ENCODE measurements around the gene OCEL1.

The OCEL1 gene

DNA sequence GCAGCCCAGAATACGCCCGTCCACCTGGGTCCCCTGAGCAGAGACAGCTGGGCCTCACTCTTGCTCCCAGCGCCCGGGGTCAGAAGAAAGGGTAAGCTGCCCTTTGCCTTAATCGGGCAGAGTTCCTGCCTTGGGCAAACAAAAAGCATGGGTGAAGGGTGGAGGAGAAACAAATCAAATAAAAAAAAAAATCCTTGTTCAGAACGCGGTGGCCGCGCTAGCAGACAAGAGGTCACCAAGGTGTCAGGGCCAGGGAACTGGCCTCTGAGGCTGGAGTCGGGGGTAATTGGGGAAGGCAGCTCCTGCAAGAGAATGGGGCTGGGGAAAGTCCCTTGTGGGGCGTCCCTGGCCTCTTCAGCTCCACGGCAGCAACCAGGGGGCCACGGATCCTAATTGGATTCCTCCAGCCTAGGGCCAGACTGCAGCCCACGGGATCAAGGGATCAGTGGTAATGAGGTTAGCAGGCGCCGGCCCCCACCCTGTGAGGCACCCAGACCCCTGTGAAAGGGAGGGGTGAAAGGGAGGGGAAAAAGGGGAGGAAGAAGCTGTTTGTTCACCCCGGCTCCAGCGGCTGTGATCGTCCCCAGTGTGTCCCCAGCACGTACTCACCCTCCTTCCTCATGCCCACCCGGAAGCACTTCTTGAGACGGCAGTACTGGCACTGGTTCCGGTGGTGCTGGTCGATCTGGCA, 14.2 kb downstream of the OCEL1 start:
- no peak for DNase-seq (ENCODE audit: low read depth)

DNA sequence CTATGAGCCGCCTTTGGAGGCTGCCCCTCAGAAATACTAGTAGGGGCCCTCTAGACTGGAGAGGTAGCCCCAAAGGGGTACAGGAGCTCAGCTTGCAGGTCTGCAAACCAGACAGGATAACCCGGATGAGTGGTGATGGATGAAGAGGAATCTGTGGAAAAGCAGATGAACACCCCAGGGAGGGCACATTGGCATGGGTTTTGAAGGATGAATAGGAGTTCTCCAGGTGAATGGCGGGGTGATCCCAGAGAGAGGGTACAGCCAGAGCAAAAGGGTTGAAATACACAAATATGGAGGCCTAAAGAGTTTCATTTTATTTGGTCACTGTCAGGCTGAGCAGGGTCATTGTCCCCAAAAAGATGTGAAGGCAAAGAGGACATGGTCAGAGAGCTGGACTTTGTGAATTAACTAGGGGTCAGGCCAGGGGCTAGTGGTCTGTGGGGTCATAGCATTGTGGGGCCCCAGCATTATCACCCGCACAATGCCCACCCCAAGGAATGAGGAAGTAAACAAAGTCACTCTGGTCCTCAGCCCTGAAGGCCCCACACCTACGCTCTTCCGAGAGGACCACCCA, 14.9 kb downstream of the OCEL1 start:
- DNase-seq (ENCODE audit: low read depth): no peak

DNA sequence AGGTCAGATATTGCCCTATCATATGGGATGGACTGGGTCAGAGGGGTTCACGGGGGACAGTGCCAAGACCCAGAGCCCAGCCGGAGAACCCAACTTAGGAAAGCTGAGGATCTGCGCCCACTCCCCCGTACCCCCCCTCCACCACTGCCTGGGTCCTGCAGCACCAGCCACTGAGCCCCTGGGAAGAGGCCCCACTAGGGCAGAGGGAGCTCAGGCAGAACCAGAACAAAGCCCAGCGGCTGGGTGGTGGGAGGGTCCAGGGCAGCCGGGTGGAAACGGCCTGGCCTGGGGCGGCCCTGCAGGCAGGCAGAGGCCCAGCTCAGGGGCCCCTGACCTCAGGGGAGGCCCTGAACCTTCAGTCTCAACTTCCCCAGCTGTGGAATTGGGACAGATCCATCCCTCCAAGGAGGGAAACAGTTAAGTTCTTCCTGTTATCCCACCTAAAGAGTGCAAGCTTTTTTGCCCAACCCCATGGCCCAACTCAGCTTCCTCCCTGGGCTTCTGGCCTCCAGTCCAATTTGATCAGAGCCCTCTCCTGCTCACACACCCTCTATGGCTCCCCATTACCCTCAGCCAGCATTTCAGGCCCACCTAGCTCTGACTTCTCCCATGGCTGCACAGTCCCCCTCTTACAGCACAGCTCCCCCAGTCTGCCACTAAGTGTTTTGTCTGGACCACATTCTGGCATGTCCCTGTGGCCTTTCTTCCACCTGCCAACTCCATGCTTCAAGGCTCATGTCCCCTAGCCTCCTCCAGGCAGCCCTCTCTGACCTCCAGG, 16.6 kb downstream of the OCEL1 start:
- no peak for DNase-seq (ENCODE audit: low read depth)

DNA sequence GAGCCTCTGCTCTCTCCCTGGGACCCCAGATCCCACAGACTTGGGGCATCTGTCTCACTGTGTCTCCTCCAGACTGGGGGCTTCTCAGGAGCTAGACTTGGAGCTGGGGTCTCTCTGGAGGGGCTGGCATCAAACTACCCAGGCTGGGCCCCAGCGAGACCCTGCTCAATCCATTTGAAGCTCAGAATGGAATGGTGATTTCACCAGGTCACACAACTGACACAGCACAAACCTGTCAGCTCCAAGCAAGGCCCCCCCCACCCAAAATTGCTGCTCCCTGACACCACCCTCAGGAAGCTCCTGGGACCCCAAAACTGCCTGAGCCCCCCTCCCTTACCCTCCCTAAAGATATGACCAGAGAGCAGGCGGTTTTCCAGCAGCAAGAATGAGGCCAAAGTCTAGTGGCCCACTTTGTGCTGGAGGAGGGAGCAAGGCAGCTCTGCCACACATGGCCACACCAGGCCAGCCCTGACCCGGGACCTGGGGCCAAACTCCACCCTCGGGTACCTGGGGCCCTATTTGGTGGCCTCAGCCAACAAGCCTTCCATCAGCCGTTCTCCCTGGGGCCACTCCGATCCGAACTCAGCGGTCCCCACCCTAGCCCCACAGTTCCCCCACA, 17.3 kb downstream of the OCEL1 start:
- DNase-seq (ENCODE audit: low read depth): no peak

DNA sequence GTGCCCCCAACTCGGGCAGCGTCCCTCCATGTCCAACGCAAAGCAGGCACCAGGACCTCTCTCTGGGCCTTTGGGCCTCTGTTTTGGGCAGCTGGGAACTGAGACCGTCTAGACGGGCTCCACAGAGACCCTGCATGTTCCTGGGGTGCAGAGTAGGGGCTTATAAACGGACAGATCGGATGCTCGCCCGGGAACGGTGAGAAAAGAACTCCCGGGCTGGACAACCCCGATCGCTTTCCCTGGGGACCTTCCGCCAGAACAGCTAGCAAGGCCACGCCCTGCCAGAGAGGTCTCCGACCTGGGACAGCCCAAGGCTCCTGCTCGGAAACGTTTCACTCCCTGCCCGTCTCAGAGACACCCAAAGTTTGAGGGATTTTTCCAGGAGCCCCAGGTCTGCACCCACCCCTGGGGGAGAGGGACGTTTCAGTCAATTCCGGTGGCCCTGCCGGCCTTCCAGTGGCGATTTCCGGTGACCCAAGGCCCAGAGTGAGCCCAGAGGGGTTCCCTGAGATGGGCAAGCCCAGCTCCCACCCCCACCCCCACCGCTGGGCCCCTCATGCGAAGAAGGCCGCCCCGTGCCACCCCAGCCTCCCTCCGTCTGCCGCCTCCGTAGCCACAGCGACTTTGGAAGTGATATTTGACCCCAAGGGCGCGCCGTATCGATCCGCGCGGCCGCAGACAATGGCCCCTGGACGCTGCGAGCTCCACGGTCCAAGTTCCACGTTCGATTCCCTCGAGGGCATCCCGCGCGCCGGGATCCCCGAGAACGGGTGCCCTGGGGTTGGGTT, 18.0 kb downstream of the OCEL1 start:
- DNase-seq (ENCODE audit: low read depth): no peak

DNA sequence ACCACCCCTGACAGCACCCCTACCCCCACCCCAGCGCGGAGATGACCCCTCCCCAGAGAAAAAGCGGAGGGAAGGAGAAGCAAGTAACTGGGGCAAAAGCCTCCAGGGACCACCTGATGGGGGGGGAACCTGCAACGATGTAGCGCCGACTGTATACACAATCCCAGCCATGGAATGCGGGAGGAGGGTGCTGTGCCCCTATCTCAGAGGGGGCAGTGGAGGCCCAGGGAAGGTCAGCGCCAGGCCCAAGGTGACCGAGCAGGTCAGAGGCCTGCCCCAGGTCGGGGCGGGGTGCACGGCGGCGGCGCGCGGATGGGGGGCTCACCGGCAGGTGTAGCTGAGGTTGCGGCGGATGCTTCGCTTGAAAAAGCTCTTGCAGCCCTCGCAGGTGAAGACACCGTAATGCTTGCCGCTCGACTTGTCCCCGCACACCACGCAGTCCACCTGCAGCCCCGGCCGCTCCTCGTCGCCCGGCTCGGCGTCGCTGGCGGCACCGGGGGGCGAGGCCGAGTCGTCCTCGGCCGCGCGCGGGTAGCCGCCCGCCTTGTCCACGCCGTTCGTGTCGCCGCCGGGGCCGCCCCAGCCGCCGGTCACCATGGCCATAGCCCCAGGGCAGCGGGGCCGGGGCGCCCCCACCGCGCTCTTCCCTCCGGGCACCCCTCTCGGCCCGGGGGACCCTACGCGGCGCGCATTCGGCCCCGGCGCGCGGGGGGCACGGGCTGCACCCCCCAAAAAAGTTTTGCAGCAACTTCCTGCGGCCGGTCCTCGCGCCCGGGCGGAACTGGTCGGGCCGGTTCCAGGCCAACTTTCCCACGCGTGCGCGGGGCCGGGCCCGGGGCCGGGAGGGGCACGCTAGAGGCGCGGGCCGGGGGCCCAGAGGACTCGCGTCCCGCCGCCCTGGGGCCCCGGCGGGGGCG, 18.9 kb downstream of the OCEL1 start:
- DNase-seq (ENCODE audit: low read depth): no peak

DNA sequence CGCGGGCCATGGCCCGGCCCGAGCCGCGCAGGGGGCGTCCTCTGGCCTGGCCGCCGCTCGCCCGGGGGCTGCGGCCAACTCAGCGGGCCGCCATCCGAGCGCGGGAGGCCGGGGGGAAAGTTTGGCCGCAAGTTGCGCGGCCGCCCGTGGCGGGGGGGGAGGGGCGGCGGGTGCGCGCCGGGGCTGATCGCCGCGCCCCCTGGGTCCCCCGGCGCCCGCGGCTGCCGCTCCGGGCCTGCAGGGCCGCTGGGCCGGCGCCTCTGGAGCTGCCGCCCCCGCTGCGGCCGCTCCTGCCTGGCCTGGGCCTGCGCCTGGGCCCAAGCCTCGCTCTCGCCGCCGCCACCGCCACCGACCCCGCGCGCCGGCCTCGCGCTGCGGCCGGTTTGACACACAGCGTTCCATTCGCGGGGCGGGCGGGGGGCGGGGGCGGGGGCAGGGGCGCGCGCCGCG, 19.5 kb downstream of the OCEL1 start, which contains the start of gene NR2F6:
Gene NR2F6 (minus strand): TSS at position 385 of the 450 bp plus-strand sequence. CDS start 699 bp downstream, outside the sequence.
- no peak for DNase-seq (ENCODE audit: low read depth)

DNA sequence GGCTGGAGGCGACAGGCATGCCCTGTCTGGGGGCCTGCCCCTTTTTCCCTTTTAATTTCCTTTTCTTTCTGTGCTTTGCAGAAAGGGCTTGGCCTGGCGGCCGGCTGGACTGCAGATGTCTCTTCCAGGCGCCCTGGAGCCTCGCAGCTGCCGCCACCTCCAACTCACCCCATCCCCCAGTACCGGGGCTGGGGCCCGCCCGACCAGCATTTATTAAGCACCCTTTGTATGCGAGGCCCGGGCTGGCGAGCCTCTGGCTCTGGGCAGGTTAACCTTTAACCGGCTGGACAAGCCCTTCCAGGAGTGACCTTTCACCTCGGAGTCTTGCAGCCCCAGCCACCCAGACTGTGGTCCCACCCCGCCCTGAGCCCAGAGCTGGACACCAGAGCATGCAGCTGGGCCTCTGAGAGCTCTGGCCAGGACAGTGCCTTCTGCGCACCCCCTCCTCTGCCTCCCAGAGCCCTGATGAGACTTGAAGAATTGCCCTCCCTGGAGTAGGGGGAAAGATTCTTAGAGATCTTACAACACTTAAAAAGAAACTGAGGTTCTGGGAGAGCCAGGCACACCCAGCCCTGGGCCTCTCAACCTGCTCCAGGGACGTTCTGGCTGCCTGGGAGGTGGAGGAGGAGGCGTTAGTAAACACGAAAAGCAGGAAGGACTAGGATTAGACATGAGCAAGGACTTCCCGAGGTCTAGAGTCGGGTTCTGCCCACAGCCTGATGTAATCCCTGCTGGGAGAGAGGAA, 20.8 kb downstream of the OCEL1 start:
- DNase-seq (ENCODE audit: low read depth): no peak

DNA sequence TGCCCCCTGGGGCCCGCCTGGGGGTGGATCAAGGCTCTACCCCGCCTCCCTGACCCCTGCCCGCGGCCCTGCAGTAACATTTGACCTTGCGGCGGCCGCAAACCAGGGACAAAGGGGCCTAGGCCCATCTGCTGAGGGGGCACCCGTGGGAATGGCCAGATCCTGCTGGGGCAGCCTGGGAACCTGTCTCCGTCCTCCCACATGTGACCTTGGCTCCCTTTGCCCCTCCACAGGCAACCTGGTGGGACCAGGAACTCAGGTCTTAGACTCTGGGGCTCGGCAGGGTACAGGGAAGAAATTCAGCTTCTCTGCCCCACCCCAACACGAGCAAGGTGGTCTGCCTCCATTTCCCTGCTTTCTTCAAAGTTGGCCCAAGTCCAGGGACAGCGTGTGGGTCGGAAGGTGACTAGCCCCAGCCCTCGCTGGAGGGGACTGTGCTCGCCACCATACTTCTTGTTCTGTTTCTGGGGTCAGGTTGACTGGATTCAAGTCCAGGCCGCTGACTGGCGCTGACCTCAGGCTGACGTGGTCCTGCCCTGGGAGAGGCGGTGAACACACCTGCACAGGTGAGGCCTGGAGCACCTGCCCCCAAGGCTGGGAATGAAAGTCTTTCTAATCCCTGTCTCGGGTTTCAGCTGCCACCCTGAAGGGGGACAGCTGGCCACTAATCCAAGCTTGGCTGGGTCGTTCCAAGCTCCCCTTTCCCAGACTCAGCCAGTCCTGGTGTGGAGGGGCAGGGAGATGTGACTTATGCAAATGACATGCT, 22.2 kb downstream of the OCEL1 start:
- no peak for DNase-seq (ENCODE audit: low read depth)

DNA sequence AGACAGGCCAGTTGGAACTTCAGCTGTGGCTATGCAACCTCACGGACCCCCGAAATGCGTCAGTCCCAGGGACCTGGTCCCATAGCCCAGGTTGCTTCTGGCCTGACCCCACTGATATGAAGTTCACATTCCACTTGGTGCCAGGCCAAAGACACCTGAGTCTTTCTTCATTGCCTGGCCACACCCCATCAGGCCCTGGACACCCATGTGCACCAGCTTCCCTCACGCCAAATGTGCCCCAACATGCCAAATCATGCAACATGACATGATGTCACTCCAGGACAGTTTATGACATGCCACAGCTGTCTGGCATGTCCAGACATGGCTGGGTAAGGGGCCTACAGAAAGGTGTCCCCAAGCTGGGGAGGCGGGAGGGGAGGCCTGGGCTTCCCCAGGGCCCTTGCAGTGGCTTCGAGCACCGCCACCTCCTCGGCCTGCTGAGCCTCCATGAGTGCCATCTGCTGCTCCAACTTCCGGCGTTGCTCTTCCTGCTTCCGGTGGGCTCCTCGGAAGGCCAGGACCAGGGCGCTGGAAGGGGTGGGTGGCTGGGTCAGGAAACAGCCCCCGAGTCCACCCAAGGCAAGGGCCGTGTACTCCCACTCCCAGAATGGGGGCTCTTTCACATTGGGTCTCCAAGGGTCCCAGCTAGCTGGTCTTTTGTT, 24.0 kb downstream of the OCEL1 start:
- no peak for DNase-seq (ENCODE audit: low read depth)

DNA sequence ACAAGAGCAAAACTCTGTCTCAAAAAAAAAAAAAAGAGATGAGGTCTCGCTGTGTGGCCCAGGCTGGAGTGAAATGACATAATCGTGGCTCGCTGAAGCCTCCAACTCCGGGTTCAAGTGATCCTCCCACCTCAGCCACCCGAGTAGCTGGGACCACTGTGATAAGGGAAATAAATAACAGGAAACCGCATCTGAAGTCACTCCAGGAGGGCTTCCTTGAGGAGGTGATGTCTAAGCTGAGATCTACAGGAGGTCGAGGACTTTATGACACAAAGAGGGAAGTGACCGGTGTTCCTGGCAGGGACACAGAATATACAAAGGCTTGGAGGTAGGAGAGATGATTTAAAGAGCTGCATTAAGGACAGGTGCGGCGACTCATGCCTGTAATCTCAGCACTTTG, 28.6 kb downstream of the OCEL1 start:
- DNase-seq (ENCODE audit: low read depth): no peak

DNA sequence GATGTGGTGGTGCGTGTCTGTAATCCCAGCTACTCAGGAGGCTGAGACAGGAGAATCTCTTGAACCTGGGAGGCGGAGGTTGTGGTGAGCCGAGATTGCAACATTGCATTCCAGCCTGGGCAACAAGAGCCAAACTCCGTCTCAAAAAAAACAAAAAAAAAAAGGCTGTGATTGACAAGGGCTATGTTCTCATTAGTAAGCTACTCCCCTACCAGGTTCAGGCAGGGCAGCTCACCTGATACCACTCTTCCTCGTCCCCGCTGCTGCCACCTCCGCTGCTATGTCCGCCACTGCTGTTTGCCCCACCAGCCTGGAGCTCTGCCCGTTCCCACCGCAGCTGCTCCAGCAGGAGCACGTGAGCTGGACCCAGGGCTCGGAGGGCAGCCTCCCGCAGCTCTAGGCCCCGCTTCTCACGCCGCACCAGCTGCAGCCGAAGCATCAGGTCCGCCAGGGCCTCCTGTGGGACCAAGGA, 29.2 kb downstream of the OCEL1 start:
- no peak for DNase-seq (ENCODE audit: low read depth)

DNA sequence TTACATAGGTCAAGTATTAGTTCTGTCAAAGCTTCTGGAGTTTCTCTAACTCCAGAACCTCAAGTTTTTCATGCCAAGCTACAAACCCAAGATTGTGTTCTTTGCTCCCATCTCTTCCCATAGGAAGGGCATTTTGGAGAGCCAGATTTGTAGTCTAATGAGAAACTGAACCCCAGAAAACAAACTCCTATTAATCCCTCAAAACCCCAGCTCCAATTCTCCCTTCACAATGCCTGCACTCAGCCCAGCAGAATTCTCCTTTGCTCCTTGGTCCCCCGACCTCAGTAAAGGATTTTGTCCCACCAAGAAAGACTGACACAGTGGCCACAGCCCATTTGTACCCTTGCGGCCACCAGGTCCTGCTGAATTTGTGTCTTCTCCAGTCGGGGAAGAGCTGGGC, 30.1 kb downstream of the OCEL1 start:
- no peak for DNase-seq (ENCODE audit: low read depth)

DNA sequence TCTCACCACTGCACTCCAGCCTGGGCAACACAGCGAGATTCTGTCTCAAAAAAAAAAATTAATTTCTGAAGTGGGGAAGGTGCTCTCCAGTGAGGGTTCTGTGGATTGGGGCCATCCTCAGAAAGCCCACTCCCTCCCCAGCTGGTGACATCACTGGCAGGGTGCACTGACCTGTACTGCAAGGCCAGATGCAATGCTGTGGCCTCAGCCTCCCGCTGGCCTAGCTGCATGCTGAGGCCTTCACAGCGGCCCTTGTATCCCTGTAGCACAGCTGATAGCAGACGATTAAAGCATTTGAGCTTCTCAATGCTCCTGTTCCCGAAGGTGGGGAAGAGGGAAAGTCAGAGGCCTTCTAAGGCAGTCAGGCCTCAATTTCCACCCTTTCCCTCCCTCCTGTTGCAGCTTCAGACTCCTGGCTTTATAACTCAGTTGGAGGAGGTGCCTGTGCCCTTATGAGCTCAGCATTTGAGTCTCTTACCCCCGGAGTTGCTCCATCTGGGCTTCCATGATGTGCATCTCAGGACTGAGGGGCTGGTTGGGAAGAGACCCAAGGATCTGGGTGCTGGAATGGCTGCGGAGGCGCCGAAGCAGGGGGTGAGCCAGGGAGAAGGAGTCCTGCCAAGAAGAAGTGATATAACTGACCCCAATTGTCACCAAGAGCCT, 33.2 kb downstream of the OCEL1 start:
- no peak for DNase-seq (ENCODE audit: low read depth)

DNA sequence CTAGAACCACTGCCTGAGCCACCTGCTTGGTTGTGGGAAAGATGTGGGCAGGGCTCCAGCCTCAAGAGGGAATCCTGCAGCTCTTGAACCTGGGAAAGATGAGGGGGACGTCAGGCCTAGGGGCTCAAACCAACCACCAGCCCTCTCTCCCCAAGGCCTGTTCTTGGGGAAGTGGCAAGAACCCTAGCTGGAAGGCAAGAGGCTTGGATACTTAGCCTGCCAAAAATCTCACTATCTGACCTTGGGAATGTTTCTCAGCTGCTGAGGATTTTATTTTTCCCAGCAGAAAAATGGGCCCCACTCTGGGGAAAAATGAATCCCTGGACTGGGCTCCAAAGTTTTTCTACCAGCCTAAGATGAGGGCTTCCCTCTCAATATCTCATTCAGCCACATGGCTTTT, 33.9 kb downstream of the OCEL1 start:
- DNase-seq (ENCODE audit: low read depth): no peak

DNA sequence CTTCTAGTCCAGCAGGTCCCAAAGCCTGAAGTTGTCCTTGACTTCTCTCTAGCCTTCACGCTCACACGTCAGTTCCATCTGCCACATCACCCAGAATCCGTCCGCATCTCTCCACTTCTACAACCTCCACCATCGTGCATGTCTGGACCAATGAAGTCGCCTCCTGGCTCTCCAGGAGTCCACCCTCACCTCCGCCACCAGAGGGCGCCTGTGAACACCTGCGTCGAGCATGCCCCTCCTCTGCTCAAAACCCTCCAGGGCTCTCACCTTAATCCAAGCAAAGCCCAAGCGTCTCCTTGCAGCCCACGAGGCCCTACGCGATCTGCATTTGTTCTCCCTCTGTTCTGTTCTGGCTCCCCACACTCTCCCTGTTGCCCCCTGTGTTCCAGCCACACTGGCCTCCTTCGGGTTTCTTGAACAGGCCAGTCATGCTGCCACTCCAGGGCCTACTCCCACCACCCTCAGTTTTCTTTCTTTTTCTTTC, 34.9 kb downstream of the OCEL1 start:
- peak; percentile 80 for DNase-seq (ENCODE audit: low read depth)

DNA sequence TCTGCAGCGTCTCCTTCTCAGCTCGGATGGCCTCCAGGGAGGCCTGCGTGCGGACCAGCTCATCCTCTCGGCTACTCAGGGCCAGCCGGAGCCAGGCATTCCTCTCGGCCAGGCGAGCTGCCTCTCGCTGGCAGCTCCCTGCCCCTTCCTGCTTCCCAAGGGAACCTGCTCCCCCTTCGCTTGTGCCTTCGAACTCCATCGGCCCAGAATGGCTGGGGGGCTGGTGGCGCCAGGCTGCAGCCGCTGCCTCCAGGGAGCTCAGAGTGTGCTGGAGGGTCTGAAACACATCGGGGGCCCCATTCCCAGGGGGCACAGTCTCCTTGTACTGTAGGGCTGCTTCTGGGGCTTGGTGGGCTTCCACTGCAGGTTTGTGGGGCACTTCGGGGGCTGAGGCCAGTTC, 36.5 kb downstream of the OCEL1 start:
- DNase-seq (ENCODE audit: low read depth): no peak
